ENCODE measurements around the gene MRPL55. TPM values are rescaled to one million over a fixed set of nuclear protein-coding genes. Genes with fewer than 3 reads are reported as not detected.

MRPL55 gene
- total RNA-seq, 2 donors from 2014 or later: 120 to 136 TPM

DNA sequence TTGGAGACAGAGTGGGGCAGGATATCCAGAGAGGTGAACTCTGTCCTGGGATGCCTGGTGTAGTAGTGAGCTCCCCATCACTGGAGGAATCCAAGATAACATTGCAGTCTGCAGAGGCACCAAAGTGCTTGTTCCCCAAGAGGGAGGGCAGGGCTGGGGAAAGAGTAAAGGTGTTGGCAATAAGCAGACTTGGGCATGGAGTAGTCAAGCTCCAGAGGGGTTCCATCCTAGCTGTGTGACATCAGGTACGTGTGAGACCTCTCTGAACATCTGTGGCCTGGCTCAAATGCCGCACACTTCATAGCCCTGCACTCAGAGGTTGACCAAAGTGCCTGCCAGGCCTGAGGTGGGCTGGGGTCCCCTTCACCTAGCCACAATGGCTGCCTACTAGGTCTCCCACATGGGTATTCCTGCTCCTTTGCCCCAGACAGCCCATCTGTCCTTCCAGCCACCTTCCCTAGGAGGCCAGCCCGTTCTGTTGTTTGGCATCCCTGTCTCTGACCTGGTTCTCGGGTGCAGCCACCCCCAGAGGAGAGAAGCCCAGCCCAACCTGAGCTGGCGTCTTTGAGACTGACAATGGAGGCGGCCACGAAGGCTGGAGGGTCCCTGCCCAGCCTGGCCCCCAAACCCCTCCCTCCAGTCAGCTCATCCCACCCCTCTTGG, 29.4 kb downstream of the MRPL55 start:
- intact Hi-C loops (cut with DNase I): loop anchor here (5.0 to 10.0 kb wide), 2 partner anchors 132 to 315 kb away; partner anchors contain the start of gene WNT9A
- WGBS: 95% methylated on average over 7 of the region's 7 CpGs
- H3K4me3 ChIP-seq: no peak overlapping the region
- no peaks in the 10 kb centered on the region for H3K27me3 ChIP-seq (replicated peaks; ENCODE audit: insufficient read depth)
- H3K36me3 ChIP-seq: no peaks in the 10 kb centered on the region
- no peak overlapping the region for H3K27ac ChIP-seq
- H3K4me1 ChIP-seq (replicated peaks): peaks cover 10% of the 10 kb centered on the region
- TF ChIP-seq, protein P1, sequence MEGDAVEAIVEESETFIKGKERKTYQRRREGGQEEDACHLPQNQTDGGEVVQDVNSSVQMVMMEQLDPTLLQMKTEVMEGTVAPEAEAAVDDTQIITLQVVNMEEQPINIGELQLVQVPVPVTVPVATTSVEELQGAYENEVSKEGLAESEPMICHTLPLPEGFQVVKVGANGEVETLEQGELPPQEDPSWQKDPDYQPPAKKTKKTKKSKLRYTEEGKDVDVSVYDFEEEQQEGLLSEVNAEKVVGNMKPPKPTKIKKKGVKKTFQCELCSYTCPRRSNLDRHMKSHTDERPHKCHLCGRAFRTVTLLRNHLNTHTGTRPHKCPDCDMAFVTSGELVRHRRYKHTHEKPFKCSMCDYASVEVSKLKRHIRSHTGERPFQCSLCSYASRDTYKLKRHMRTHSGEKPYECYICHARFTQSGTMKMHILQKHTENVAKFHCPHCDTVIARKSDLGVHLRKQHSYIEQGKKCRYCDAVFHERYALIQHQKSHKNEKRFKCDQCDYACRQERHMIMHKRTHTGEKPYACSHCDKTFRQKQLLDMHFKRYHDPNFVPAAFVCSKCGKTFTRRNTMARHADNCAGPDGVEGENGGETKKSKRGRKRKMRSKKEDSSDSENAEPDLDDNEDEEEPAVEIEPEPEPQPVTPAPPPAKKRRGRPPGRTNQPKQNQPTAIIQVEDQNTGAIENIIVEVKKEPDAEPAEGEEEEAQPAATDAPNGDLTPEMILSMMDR (IDR thresholded peaks at IDR 0.05): no peak
- TF ChIP-seq POLR2AphosphoS5 (IDR thresholded peaks at IDR 0.05) (no peak), POLR2A (IDR thresholded peaks at IDR 0.05) (no peak)
- DNase-seq (ENCODE audit: low spot score): no peak
- H3K9me3 ChIP-seq: no peaks in the 10 kb centered on the region

DNA sequence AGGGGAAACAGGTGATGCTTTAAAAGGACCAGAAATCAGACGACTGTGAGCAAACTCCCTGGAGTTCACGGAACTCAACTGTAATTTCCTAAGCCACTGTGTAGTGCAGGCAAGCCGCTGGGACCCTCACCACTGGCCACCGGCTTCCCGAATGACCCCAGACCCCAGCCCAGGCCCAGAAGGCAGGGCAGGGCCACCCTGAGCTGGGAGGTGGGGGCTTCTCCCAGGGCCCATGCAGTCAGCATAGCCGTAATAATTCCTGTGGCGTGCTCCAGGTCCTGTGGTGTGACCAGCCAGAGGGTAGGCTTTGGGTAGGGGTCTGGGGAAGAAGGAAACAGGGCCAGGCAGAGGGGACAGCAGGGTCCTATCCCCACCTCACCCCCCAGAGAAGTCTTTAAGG, 30.1 kb downstream of the MRPL55 start:
- DNase-seq (ENCODE audit: low spot score): no peak
- no peak overlapping the region for H3K27ac ChIP-seq
- H3K27me3 ChIP-seq (replicated peaks; ENCODE audit: insufficient read depth): no peaks in the 10 kb centered on the region
- intact Hi-C loops (cut with DNase I): no loop called here
- H3K9me3 ChIP-seq: no peaks in the 10 kb centered on the region
- 88% methylated on average over 7 of the region's 7 CpGs for WGBS
- no peaks in the 10 kb centered on the region for H3K36me3 ChIP-seq
- peaks cover 7% of the 10 kb centered on the region for H3K4me1 ChIP-seq (replicated peaks)
- no peak overlapping the region for H3K4me3 ChIP-seq
- TF ChIP-seq, protein P1 (IDR thresholded peaks at IDR 0.05): no peak
- no peak for TF ChIP-seq POLR2AphosphoS5 (IDR thresholded peaks at IDR 0.05)
- TF ChIP-seq POLR2A (IDR thresholded peaks at IDR 0.05): no peak

DNA sequence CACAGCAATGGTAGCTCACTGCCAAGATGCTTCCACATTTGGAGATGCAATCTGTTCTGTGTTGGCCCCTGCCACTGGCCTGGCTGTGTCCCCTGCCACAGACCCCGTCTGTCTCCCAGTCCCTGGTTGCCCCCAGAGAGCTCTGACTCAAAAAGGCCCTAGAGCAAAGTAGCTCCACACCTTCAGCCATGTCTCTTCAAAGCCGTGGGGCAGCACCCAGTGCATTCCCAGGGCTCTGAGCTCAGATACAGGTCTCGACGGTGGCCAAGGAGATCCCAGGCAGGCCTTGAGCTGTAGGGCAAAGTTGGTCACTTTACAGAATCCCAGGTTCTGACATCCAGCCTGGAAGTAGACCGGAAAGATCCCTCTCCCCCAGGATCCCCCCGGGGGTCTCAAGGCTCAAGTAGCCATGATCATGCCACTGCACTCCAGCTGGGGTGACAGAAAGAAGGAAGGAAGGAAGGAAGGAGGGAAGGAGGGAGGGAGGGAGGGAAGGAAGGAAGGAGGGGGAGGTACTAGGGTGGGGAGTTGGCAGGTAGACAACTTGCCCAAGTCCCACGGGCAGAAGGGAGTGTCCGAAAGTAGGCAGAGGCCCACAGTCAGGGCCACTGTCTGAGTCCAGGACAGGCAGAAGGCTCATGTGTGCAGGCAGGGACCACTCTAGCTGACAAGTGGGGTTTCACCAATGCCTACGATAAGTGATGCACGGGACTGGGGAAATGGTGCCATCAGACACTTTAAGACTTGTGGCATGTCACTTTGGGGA, 31.4 kb downstream of the MRPL55 start:
- DNase-seq (ENCODE audit: low spot score): no peak
- H3K4me3 ChIP-seq: no peak overlapping the region
- no peaks in the 10 kb centered on the region for H3K9me3 ChIP-seq
- no peaks in the 10 kb centered on the region for H3K36me3 ChIP-seq
- no peaks in the 10 kb centered on the region for H3K27me3 ChIP-seq (replicated peaks; ENCODE audit: insufficient read depth)
- intact Hi-C loops (cut with DNase I): no loop called here
- H3K27ac ChIP-seq: no peak overlapping the region
- TF ChIP-seq, protein P1 (IDR thresholded peaks at IDR 0.05): no peak
- TF ChIP-seq POLR2A (IDR thresholded peaks at IDR 0.05) (no peak), POLR2AphosphoS5 (IDR thresholded peaks at IDR 0.05) (no peak)
- peaks cover 7% of the 10 kb centered on the region for H3K4me1 ChIP-seq (replicated peaks)
- WGBS: 64% methylated on average over 10 of the region's 10 CpGs

DNA sequence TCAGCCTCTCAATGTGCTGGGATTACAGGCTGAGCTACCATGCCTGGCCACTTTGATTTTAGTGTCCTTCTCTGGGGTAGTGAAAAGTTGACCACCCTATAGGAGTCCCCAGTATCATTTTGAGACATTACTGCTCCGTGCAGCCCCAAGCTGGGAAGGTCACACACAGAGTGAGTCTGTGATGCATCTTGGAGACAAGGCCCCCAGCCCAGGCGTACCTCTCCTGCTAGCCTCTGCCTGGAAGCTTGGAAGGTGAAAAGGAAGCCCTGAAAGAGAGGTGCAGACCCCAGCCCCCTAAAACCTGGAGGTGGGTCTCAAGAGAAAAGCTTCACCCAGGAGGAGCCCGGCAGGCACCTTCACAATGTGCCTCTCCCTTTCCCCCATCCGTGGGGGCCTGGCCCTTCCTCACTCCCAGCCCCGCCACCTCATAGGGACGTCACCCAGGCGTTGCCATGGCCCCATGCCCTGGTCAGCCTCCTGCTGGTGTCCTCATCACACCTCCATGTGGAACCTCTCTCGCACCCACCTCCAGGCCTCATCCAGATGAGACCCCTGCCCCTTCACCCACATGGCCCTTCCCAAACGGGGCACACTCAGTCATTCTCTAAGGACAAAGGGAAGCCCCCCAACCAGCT, 32.2 kb downstream of the MRPL55 start:
- no peak for DNase-seq (ENCODE audit: low spot score)
- H3K4me1 ChIP-seq (replicated peaks): peaks cover 7% of the 10 kb centered on the region
- intact Hi-C loops (cut with DNase I): no loop called here

More for the DNA sequence above, 32.2 kb downstream of the MRPL55 start:
- 72% methylated on average over 9 of the region's 9 CpGs for WGBS
- H3K36me3 ChIP-seq: no peaks in the 10 kb centered on the region
- H3K27me3 ChIP-seq (replicated peaks; ENCODE audit: insufficient read depth): no peaks in the 10 kb centered on the region
- no peak overlapping the region for H3K4me3 ChIP-seq
- no peaks in the 10 kb centered on the region for H3K9me3 ChIP-seq
- H3K27ac ChIP-seq: no peak overlapping the region
- TF ChIP-seq, protein P1 (IDR thresholded peaks at IDR 0.05): no peak
- TF ChIP-seq POLR2AphosphoS5 (IDR thresholded peaks at IDR 0.05): no peak
- no peak for TF ChIP-seq POLR2A (IDR thresholded peaks at IDR 0.05)

Data from prostate gland (tissue), 2 donors.